Activated CD4-positive, alpha-beta T cell treated with anti-CD3 and anti-CD28 coated beads, Interleukin-2, amount 10 ng/mL, durations not matched to agents 24 days and 14 days (primary cell): ENCODE data around the gene DPPA4. TPM values are rescaled to one million over a fixed set of nuclear protein-coding genes. Genes with fewer than 3 reads are reported as not detected.

Source experiments
- DNase-seq: peaks from one replicate; pipeline ENCODE4 v3.0.0; 2022
- H3K27ac Mint-ChIP-seq: one replicate; pipeline ENCODE4 v1.8.0; 2022; ENCODE audit warnings: mild to moderate bottlenecking, mixed read lengths
- H3K27me3 Mint-ChIP-seq: one replicate; pipeline ENCODE4 v1.8.0; 2022; ENCODE audit warnings: mixed read lengths
- H3K36me3 Mint-ChIP-seq: one replicate; pipeline ENCODE4 v1.8.0; 2022; ENCODE audit warnings: low read depth, mild to moderate bottlenecking, mixed read lengths
- H3K4me1 Mint-ChIP-seq: one replicate; pipeline ENCODE4 v1.8.0; 2021; ENCODE audit warnings: mixed read lengths
- H3K4me3 Mint-ChIP-seq: one replicate; pipeline ENCODE4 v1.8.0; 2022; ENCODE audit warnings: mild to moderate bottlenecking, moderate library complexity, mixed read lengths
- H3K9me3 Mint-ChIP-seq: one replicate; pipeline ENCODE4 v1.8.0; 2021; ENCODE audit warnings: mixed read lengths
- intact Hi-C: fragments of 100-400 bp; cut with micrococcal nuclease; formaldehyde crosslinking; loops from one replicate; pipeline ENCODE4 v1.15.1; 2023
- total RNA-seq: library from RNA; stranded (reverse); gene quantifications from 2 replicates; pipeline ENCODE4 v1.2.3, GENCODE V29; 2022

Gene DPPA4
- total RNA-seq, 1 donor from 2014 or later = not detected

GRCh38 chr3:109325109-109325508 lies 12.2 kb downstream of the DPPA4 start:
- Mint-ChIP-seq H3K27ac (no peak overlapping the region), H3K9me3 (no peaks in the 10 kb centered on the region), H3K36me3 (no peaks in the 10 kb centered on the region), H3K27me3 (no peaks in the 10 kb centered on the region), H3K4me3 (no peak overlapping the region), H3K4me1 (no peaks in the 10 kb centered on the region)
- no peak for DNase-seq
- intact Hi-C loops = no loop called here

GRCh38 chr3:109316162-109316730 lies 21.1 kb downstream of the DPPA4 start, which contains the start of gene DPPA2:
Gene DPPA2, minus strand, starts transcription at chr3:109316517. Its CDS starts 1,975 bp downstream, at chr3:109314542.
- Mint-ChIP-seq H3K9me3 (no peaks in the 10 kb centered on the region), H3K4me3 (no peak within 1 kb of the TSS), H3K27me3 (no peaks in the 10 kb centered on the region), H3K36me3 (no peaks in the 10 kb centered on the region), H3K27ac (no peak within 1 kb of the TSS), H3K4me1 (no peaks in the 10 kb centered on the region)
- DNase-seq = no peak
- intact Hi-C loops = no loop called here

- intact Hi-C loops = no loop called here
- no peaks in the 10 kb centered on the region for H3K9me3 Mint-ChIP-seq
- H3K4me1 Mint-ChIP-seq = no peaks in the 10 kb centered on the region
- no peaks in the 10 kb centered on the region for H3K27me3 Mint-ChIP-seq
- DNase-seq = no peak
- H3K36me3 Mint-ChIP-seq = no peaks in the 10 kb centered on the region
- no peak overlapping the region for H3K27ac Mint-ChIP-seq
- H3K4me3 Mint-ChIP-seq = no peak overlapping the region
These were observed 24.3 kb downstream of the DPPA4 start for GRCh38 chr3:109313061-109313460.

GRCh38 chr3:109297496-109297895 lies 39.9 kb downstream of the DPPA4 start:
- no peaks in the 10 kb centered on the region for H3K36me3 Mint-ChIP-seq
- no peak overlapping the region for H3K27ac Mint-ChIP-seq
- DNase-seq = no peak
- H3K4me3 Mint-ChIP-seq = no peak overlapping the region
- H3K4me1 Mint-ChIP-seq = no peaks in the 10 kb centered on the region
- H3K27me3 Mint-ChIP-seq = no peaks in the 10 kb centered on the region
- H3K9me3 Mint-ChIP-seq = no peaks in the 10 kb centered on the region
- intact Hi-C loops = no loop called here

- no peaks in the 10 kb centered on the region for H3K36me3 Mint-ChIP-seq
- intact Hi-C loops = no loop called here
- H3K27ac Mint-ChIP-seq = no peak overlapping the region
- no peaks in the 10 kb centered on the region for H3K9me3 Mint-ChIP-seq
- H3K4me3 Mint-ChIP-seq = no peak overlapping the region
- no peak for DNase-seq
- H3K27me3 Mint-ChIP-seq = no peaks in the 10 kb centered on the region
- H3K4me1 Mint-ChIP-seq = no peaks in the 10 kb centered on the region
These were observed 53.3 kb downstream of the DPPA4 start for GRCh38 chr3:109284071-109284470.

GRCh38 chr3:109278546-109278945 lies 58.8 kb downstream of the DPPA4 start:
- intact Hi-C loops = no loop called here
- H3K27me3 Mint-ChIP-seq = no peaks in the 10 kb centered on the region
- H3K27ac Mint-ChIP-seq = no peak overlapping the region
- no peak for DNase-seq
- H3K36me3 Mint-ChIP-seq = no peaks in the 10 kb centered on the region
- no peak overlapping the region for H3K4me3 Mint-ChIP-seq
- no peaks in the 10 kb centered on the region for H3K4me1 Mint-ChIP-seq
- no peaks in the 10 kb centered on the region for H3K9me3 Mint-ChIP-seq

- H3K4me1 Mint-ChIP-seq = no peaks in the 10 kb centered on the region
- H3K9me3 Mint-ChIP-seq = no peaks in the 10 kb centered on the region
- no peaks in the 10 kb centered on the region for H3K27me3 Mint-ChIP-seq
- no peaks in the 10 kb centered on the region for H3K36me3 Mint-ChIP-seq
- H3K27ac Mint-ChIP-seq = no peak overlapping the region
- no peak overlapping the region for H3K4me3 Mint-ChIP-seq
- no peak for DNase-seq
- intact Hi-C loops = no loop called here
These were observed 59.2 kb downstream of the DPPA4 start for GRCh38 chr3:109278141-109278540.

Other genes starting within 250 kb of the DPPA4 start
- not detected in 2 replicates for gene MORC1, start 219.4 kb downstream of the DPPA4 start, total RNA-seq
- not detected in 2 replicates for gene C3orf85, start 200.8 kb downstream of the DPPA4 start, total RNA-seq
- not detected in 2 replicates for gene DPPA2, start 21.0 kb downstream of the DPPA4 start, total RNA-seq